SKM-1 treated with dmso at 0.1 percent for 144 hours (cell line): ENCODE measurements around the gene CHPT1.
"Not testable (repeated sequence)": the region's sequence is repeated elsewhere in the genome, so short reads cannot be mapped to it uniquely, and the experiment has no call there.

Source experiments
- DNase-seq: peaks from one replicate; lab custom pipeline; 2025; ENCODE audit not compliant: unreplicated experiment; lab: John Stamatoyannopoulos, UW

The CHPT1 gene

GRCh38 chr12:101719566-101719965 is 22.1 kb downstream of the CHPT1 start:
- no peak for DNase-seq

- no peak for DNase-seq
Measured at GRCh38 chr12:101720118-101720517, 22.7 kb downstream of the CHPT1 start.

GRCh38 chr12:101722392-101722791 is 25.0 kb downstream of the CHPT1 start:
- no peak for DNase-seq

- no peak for DNase-seq
Measured at GRCh38 chr12:101727098-101727497, 29.7 kb downstream of the CHPT1 start.

GRCh38 chr12:101729842-101730241 is 32.4 kb downstream of the CHPT1 start:
- no peak for DNase-seq

GRCh38 chr12:101732318-101732717 is 34.9 kb downstream of the CHPT1 start:
- DNase-seq: no peak

GRCh38 chr12:101733166-101733565 is 35.7 kb downstream of the CHPT1 start:
- DNase-seq: no peak

GRCh38 chr12:101734482-101734881 is 37.0 kb downstream of the CHPT1 start:
- not testable (repeated sequence) for DNase-seq

GRCh38 chr12:101737476-101737875 is 40.0 kb downstream of the CHPT1 start:
- no peak for DNase-seq

- DNase-seq: no peak
Measured at GRCh38 chr12:101738920-101739665, 41.7 kb downstream of the CHPT1 start, which contains the start of gene SYCP3. Gene SYCP3 (minus strand): TSS chr12:101739462. CDS start chr12:101737935, 1,527 bp downstream.

- no peak for DNase-seq
Measured at GRCh38 chr12:101740566-101740965, 43.1 kb downstream of the CHPT1 start.

GRCh38 chr12:101740980-101741379 is 43.5 kb downstream of the CHPT1 start:
- no peak for DNase-seq

- DNase-seq: no peak
Measured at GRCh38 chr12:101743242-101743641, 45.8 kb downstream of the CHPT1 start.

- DNase-seq: no peak
Measured at GRCh38 chr12:101743724-101744472, 46.5 kb downstream of the CHPT1 start.

GRCh38 chr12:101745481-101745880 is 48.0 kb downstream of the CHPT1 start:
- no peak for DNase-seq

GRCh38 chr12:101746196-101746595 is 48.8 kb downstream of the CHPT1 start:
- DNase-seq: no peak

GRCh38 chr12:101746661-101747060 is 49.2 kb downstream of the CHPT1 start:
- DNase-seq: no peak

- peak; percentile 5 for DNase-seq
Measured at GRCh38 chr12:101747697-101748096, 50.3 kb downstream of the CHPT1 start.

- no peak for DNase-seq
Measured at GRCh38 chr12:101748907-101749306, 51.5 kb downstream of the CHPT1 start.

GRCh38 chr12:101749657-101750056 is 52.2 kb downstream of the CHPT1 start:
- DNase-seq: no peak

GRCh38 chr12:101750152-101750551 is 52.7 kb downstream of the CHPT1 start:
- no peak for DNase-seq

- DNase-seq: no peak
Measured at GRCh38 chr12:101759396-101760047, 62.1 kb downstream of the CHPT1 start.
